ENCODE measurements around the gene TBX19.
"Not testable (repeated sequence)": the region's sequence is repeated elsewhere in the genome, so short reads cannot be mapped to it uniquely, and the experiment has no call there.

Gene TBX19

DNA sequence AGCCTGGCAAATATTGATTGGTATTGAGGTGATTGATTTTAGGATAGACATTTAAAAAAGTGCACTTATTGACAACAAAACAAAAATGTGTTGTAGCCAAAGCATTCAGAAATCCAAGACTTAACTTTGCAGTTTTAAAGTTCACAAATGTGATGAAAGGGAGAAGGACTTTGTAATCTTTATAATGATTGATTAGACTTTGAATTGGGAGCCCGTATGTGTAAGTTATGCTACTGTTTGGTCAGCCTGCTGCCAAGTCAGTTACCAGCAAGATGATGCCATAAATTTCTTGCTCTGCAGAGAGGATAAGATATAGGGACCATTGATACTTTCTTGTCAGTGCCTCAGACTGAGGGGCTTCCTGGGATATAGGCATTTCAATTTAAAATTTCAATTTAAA lies 39.5 kb downstream of the TBX19 start:
- no peak for DNase-seq (ENCODE audit: low read depth in 2 of 2)

DNA sequence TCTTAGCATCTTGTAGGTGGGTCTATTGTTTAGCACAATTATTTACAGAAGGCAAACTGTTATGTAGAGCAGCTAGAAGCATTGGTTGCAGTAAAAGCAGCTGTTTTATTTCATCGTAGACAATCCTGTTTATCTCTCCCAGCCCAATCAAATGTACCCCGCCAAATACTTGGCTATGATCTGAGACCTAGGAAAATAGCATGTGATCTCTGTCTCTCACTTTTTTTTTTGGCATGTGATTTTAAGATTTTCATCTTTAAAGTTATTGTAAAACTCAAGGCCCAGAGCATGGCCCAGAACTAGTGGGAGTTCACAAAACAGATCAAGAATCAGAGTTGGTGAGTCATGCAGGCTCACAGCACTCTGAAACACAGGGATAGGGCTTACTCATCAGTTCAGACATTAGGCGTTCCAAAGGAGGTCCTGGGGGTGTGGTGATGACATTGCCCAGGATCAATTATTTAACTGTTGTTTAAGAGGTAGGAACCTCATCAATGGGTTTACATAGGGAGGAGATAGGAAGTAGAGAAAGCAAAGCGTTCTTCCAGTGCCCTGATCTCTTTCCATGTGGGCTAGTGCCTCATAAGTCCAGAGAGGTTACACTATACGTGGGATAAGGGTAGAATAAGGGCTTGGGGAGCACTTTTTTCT lies 40.2 kb downstream of the TBX19 start:
- DNase-seq (ENCODE audit: low read depth in 2 of 2) = no peak

DNA sequence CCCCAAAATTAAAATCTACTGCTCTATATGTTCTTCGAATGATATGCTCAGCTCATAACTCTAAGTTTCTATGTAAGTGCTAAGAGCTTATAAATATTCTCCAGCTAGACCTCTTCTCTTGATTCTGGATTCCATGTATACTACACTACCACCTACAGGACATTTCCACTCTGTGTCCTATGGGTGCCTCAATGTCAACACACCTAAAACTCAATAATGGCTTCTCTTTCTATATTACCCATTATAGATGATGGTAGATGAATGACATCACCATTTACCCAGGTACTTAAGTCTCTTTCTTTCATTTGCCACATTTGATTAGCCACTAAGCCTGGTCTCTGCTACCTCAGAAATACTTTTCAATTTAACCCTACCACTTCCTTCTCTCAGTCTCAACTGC lies 41.3 kb downstream of the TBX19 start:
- DNase-seq (ENCODE audit: low read depth in 2 of 2) = no peak

DNA sequence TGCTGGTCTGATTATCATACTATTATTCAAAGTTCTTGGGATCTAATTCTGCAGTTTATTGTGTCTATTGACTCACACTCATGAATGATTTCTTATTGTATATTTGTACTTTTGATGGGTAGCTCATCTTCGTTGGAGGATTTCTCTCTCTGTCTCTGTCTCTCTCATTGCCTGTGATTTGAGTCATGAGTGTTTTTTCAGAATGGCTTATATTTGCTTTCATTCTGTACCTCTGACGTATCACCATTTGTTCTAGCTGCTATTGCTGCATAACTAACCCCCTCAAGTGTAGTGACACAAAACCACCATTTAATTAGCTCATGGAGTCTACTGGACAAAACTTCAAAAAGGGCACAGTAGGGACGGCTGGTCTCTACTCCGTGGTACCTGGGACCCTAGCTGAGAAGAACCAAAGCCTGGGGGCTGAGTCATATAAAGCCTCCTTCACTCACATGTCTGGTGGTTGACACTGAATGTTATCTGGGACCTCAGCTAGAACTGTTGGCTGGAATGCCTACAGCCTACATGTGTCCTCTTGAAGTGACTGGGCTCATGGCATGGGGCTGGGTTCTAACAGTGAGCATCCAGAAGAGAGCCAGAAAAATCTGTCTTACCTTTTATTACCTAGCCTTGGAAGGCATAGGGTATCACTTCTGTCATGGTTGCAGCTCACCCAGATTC lies 44.2 kb downstream of the TBX19 start:
- no peak for DNase-seq (ENCODE audit: low read depth in 2 of 2)

DNA sequence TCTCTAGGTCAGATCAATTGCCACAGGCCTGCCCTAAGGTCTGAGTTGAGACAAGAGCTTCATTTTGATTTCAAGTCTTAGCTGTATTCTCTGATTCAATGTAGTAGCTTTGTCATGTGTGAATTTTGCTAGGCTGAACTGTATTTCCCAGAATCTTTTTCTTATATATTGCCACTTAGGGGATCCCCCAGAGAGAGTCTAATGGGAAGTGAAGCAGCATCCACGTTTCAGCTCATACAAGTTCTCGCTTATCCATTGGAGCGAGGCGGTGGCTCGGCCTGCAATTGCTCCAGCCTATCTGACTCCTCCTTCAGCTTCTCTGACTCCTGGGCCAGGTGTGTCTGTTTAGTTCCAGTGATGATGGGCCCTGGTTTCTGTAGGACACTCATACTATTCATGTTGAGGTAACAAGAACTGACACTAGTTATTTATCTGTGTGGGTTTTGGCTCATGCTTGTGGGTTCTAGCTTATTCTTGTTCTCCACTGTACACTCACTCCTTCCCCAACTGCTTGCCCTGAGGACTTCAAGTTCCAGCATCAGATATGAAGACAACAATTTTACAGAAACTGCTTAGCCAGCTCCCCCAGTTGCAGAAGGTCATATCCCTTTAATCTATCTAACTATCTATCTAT lies 48.2 kb downstream of the TBX19 start:
- no peak for DNase-seq (ENCODE audit: low read depth in 2 of 2)

DNA sequence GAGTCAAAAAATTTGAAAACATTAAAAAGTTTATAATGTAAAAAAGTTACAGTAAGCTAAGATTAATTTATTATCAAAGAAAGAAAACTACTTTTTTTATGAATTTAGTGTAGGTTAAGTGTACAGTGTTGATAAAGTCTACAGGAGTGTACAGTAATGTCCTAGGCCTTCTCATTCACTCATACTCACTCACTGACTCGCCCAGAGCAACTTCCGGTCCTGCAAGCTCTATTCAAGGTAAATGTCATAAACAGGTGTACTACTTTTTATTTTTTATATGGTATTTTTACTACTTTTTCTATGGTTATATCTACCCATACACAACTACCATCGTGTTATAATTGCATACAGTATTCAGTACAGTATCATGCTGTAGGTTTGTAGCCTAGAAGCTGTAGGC lies 49.6 kb downstream of the TBX19 start:
- DNase-seq (ENCODE audit: low read depth in 2 of 2) = no peak

DNA sequence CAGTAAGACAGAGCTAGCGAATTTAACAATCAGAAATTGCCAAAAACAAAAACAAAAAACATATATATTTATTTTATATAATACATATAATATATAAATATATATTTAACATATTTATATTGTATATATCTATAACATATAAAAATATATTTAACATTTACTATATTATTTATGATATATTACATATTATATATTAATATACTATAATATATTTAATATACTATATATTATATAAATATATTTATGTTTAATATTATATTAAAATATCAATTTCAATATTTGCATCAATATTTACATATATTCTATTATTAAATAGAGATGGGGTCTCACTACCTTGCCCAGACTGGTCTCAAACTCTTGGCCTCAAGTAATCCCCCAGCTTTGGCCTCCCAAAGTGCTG lies 50.9 kb downstream of the TBX19 start:
- no peak for DNase-seq (ENCODE audit: low read depth in 2 of 2)

DNA sequence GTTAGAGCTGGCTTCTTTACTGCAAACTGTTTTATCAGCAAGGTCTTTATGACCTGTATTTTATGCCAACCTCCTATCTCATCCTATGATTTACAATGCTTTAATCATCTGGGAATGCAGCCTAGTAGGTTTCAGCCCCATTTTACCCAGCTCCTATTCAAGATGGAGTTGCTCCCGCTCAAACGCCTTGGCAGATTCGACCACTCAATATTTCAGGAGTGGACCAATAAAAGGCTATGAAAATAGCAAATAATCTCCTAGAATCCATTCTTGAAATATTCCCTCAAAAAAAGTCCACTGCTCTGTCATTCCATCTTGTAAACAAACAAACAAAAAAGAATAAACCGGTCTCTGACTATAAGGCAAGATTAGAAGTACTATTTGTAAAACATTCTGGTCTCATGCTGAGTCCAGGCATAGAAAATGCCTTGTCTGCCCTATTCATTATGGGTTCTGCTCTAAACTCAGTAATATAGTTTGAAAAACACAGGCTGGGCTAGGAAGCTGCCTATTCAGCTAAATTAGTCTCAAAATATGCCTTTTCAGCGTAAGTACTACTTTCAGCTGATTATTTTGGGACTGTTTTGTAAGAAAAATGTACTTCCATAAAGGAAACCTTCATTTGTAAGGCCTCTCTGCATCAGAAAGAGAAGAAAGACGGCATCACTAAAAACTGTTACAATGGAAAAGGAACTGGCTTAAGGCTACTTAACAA lies 53.0 kb downstream of the TBX19 start:
- no peak for DNase-seq (ENCODE audit: low read depth in 2 of 2)

DNA sequence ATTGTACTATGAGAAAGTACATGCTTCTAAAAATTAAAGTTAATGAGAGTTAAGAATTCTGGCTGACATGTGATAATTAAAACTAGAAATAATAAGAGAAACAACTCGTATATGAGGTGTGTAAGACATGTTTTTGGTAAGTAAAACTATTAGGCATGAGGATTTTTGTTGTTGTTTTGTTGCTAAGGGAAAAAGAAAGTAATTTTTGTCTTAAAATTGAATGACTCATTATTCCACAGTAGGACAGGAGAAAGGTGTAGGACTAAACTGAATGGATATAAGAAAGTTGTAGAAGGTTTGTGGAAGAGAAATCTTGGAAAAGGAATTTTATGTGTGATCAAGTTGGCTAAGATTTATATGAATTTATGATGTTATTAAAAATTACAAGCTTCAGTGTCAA lies 54.8 kb downstream of the TBX19 start:
- no peak for DNase-seq (ENCODE audit: low read depth in 2 of 2)

DNA sequence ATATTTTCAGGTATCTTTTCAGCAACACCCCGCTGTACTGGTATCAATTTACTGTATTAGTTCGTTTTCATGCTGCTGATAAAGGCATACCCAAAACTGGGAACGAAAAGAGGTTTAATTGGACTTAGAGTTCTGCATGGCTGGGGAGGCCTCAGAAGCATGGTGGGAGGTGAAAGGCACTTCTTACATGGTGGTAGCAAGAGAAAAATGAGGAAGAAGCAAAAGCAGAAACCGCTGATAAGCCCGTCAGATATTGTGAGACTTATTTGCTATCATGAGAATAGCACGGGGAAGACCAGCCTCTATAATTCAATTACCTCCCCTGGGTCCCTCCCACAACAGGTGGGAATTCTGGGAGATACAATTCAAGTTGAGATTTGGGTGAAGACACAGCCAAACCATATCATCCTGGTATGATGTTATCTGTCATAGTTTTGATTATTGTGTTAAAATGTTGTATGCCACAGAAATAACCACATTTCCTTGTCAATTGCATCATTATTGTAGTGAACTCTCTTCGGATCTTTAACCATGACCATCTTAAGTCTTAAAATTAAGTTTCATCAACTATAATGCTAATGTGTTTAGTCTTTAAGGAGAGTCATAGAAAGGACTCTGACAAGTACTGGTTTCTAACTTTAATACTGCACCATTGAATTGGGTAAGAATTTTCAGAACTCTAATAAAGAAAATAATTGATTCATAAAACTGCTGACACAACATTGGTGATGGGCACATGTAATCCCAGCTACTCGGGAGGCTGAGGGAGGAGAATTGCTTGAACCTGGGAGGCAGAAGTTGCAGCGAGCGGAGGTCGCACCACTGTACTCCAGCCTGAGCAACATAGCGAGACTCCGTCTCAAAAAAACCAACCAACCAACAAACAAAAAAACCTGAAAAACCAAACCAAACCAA lies 58.2 kb downstream of the TBX19 start:
- no peak for DNase-seq (ENCODE audit: low read depth in 2 of 2)

DNA sequence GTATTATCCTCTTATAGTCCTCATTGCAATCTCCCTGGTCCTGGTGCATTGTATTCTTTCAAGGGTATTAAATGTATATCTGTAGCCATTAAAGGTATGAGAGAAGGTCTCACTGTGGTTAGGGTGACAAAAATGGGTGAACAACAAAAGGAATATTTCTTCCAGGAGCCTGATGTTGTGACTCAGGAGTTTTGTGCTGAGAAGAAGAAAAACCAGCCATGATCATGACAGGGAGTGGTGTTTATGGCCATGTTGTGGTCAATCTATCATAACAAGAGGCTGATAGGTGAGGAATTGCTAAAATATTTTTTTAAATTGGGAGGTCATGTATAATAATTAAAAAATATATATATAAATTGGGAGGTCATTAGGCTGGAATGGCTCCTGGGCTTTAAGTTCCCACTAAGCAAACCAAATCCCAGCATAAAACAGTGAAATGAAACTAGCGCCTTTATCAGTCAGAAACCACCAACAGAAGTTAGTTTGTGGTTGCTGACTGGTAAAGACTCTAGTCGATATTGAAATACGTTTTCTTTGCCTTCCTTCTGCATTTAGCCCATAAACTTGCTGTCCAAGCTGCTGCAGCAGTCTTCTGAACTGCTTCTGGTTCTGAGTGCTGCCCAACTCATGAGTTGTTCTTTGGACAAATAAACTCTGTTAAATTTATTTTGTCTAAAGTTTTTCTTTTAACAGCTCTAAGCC lies 60.3 kb downstream of the TBX19 start:
- DNase-seq (ENCODE audit: low read depth in 2 of 2) = no peak

DNA sequence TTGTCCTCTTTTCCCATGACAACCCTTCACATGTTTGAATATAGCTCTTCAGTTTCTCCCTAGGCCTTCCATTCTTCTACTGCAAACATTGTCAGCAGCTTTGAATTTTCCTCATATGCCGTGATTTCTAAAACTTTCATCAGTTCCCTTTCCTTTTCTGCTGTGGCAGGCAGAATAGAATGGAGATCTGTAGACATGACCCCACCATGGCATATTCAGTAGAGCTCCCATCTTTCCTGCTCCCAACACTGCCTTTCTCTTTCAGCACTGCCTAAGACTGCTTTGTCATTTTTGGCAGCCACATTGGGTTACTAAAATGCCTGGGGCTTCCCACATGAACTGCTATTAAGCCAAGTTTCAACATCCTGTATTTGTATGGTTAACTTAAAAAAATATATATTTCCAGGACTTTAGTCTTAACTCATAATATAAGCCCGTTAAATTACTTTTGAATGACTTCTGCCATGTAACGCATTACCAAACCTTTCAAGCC lies 60.9 kb downstream of the TBX19 start:
- DNase-seq (ENCODE audit: low read depth in 2 of 2) = no peak

DNA sequence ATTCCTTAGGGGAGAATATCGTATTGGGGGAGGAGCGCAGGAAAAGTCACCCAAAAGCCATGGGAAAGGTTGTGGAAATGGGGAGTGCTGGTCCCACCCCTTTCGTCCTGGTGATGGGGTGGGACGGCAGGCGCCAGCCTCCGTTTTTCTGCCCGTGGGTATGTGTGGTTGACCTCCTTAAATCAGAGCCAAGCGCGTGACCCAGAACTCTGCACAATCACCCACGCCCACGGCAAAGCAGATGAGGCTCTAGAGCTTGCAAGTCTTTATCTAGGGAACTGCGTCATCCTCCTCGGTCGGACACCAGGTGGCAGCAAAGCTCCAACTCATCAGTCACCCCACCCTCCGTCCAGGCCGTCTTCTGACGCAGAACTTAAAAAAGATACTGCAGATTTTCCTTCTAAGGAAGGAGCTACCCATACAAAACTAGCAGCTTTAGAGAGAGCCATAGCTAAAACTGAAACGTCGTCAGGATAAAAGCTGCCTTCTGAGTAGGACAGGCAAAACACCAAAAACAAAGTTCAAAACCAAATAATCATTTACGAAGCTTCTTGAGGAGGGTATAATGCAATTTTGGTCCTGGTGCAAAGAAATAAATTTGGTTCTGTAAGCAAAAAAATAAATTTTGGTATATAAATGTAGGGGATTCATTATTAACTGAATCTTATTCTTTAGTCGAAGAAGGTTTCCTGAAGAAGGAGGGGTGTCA lies 62.0 kb downstream of the TBX19 start:
- DNase-seq (ENCODE audit: low read depth in 2 of 2) = peak; percentile 77 to 85

DNA sequence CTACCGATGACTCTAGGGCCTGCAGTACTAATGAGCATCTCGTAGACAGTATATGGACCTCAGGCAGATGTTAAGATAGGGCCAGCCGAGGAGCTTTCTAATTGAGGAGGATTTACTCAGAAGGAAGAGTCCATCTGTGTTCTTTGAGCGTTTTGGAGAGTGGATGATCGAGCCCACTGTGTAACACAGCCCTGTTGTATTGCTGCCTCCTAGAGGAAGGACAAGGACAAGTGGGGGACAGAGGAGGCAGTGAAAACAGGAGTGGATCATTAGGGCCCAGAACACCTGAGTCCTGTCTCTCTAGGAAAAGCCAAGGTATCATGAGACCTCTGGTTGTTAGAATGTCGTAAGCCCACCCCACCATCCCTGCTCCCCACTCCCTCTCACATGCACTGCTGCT lies 62.9 kb downstream of the TBX19 start:
- DNase-seq (ENCODE audit: low read depth in 2 of 2) = no peak

DNA sequence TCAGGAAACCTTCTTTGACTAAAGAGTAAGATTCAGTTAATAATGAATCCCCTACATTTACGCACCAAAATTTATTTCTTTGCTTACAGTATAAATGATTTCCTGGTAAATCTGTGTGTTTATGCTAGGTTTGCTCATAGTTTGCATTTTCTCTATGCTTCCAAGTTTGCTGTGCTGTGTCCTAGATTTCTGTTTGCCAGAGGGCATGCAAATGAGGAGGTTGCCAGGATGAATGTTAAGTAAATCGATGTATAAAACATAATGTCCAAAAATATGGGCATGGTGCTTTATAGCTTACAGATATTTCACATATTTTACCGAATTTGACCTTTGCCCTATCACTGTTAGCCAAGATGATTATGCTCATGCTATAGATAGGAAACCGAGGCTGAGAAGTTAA lies 63.8 kb downstream of the TBX19 start:
- DNase-seq (ENCODE audit: low read depth in 2 of 2) = no peak

DNA sequence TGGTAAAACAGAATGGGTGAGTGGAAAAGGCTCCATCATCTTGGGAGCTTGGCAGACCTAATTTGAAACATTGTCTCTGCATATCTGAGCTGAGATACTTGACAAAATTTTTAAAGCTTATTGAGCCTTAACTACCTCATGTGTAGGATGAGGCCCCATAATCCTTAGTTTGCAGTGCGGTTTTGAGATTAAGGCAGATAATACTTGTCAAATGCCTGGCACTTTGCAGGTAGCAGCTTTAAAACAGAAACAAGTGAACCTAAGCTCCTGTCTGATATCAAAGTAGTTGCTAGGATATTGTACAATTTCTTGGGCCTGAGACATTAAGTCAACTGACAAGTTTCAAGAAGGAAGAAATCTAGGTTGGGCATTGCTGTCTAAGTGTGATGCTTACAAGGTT lies 65.3 kb downstream of the TBX19 start:
- no peak for DNase-seq (ENCODE audit: low read depth in 2 of 2)

DNA sequence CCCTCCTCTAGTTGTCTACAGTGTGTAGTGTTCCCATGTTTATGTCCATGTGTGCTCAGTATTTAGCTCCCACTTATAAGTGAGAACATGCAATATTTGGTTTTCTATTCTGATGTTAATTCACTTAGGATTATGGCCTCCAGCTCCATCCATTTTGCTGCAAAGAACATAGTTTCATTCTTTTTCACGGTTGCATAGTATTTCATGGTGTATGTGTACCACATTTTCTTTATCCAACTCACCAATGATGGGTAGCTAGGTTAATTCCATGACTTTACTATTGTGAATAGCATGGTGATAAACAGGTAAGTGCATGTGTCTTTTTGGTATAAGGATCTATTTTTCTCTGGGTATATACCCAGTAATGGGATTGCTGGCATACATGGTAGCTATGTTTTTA lies 67.0 kb downstream of the TBX19 start:
- no peak for DNase-seq (ENCODE audit: low read depth in 2 of 2)

DNA sequence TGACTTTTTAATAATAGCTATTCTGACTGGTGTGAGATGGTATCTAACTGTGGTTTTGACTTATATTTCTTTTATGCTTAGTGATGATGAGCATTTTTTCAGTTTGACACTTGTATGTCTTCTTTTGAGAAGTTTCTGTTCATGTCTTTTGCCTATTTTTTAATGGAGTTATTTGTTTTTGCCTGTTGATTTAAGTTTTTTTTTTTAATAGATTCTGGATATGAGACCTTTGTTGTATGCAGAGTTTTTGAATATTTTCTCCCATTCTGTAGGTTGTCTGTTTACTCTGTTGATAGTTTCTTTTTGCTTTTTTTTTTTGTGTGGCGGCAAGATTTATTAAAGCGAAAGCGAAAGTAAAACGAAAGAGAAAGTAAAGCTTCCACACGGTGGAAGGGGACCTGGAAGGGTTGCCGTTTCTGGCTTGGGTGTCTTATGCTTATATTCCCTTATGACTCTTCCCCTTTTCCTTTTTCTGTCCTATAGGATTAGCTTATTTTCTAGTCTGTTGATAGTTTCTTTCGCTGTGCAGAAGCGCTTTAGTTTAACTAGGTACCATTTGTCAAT lies 67.6 kb downstream of the TBX19 start:
- no peak for DNase-seq (ENCODE audit: low read depth in 2 of 2)

DNA sequence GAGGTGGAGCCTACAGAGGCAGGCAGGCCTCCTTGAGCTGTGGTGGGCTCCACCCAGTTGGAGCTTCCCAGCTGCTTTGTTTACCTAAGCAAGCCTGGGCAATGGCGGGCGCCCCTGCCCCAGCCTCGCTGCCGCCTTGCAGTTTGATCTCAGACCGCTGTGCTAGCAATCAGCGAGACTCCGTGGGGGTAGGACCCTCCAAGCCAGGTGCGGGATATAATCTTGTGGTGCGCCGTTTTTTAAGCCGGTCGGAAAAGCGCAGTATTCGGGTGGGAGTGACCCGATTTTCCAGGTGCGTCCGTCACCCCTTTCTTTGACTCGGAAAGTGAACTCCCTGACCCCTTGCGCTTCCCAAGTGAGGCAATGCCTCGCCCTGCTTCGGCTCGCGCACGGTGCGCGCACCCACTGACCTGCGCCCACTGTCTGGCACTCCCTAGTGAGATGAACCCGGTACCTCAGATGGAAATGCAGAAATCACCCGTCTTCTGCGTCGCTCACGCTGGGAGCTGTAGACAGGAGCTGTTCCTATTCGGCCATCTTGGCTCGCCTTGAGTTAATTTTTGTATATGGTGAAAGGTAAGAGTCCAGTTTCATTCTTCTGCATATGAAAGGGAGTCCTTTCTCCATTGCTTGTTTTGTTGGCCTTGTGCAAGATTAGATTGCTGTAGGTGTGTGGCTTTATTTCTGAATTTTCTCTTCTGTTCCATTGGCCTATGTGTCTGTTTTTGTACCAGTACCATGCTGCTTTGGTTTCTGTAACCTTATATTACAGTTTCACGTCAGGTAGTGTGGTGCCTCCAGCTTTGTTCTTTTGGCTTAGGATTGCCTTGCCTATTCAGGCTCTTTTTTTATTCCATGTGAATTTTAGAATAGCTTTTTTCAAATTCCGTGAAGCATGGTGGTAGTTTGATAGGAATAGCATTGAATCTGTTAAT lies 73.9 kb downstream of the TBX19 start:
- DNase-seq (ENCODE audit: low read depth in 2 of 2) = not testable (repeated sequence)

Data from activated CD8-positive, alpha-beta memory T cell treated with anti-CD3 and anti-CD28 coated beads for 4 hours (primary cell).